ENCODE results near the gene FAM219B.
"Not testable (repeated sequence)": the region's sequence is repeated elsewhere in the genome, so short reads cannot be mapped to it uniquely, and the experiment has no call there.

The FAM219B gene

DNA sequence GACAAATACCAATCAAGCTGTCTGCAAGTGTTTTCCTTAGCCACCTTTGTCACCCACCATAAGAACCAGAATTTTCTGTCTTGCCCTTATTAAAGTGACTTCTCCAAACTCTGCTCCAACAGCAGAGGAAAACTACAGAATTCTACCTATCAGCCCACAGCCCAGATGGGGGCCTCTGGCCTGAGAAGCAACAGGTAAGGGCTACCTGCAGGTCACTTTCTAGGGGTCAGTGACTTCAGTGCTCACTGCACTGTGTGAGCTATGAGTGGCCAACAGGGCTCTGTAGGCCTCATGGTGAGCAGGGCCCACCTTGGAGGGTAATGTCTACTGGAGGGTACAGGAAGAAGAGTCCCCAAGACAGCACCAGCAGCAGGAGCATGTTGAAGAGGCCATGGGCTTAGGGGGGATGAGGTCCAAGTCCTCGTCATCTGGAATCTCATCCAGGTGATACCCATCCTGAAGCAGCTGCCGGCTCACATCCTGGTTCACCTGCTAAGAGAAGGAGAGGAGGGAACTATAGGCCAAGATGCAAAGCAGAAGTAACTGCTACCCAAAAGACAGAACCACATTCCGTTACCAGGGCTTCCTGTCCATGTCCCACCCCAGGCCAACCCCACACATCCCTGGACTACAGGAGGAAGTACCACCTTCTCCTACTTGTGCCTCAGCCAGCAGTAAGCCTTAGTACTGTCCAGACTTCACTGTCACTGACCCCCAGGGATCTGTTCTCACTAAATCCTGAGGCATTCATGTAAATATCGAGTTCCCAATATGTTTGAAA is 4.2 kb downstream of the FAM219B start:
- no peak for DNase-seq

DNA sequence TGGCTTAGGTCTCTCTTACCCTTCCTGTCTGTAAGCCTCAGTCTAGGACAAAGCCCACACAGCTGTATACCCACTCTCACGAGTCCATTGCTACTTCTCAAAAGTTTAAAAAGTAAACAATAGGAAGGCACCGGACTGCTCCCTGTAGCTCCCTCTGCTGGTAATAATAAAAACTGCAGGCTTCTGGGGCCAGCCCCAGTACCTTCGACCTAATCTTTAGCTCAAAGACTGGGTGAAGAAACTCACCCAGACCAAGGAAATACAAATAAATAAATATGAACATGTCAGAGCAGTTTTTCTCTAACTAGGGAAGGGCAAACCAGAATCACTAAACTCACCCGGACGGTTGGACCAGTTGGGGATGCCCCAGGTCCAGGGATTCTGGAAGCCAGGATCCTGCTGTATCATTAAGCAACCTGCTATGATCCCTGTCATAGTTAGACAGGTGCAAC is 5.0 kb downstream of the FAM219B start:
- DNase-seq = peak; percentile 50

DNA sequence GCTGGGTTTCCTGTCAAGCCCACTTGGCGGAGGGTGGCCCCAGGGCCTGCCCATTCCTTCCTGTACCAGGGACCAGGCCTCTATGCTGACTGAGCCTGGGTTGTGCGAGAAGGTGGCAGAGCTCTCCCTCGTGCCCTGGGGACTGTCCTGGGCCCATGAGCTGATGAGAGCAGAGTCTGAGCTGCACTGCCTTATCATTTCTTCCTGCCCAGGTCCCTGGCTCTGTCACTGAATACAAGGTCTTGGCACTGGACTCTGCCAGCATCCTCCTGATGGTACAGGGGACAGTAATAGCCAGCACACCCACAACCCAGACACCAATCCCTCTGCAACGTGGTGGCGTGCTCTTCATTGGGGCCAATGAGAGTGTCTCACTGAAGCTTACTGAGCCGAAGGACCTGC is 9.3 kb downstream of the FAM219B start:
- DNase-seq = no peak

DNA sequence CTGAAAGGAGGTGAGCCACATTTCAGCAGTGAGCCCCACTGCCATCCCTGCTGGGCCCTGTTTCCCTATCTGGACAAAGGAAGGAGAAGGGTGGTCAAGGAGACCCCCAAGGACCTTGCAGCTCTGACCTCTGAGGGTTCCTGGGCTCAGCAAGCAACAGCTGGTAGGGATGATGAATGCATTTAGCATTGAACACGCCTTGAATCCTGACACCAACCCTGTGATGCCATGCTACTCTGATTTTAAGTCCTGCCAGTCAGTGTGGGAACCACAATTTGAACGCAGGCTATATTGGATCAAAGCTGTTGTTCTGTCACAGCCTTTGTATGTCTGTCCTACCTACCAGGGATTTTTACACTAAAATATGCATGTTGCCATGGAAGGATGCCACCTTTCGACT is 10.3 kb downstream of the FAM219B start:
- DNase-seq = no peak

DNA sequence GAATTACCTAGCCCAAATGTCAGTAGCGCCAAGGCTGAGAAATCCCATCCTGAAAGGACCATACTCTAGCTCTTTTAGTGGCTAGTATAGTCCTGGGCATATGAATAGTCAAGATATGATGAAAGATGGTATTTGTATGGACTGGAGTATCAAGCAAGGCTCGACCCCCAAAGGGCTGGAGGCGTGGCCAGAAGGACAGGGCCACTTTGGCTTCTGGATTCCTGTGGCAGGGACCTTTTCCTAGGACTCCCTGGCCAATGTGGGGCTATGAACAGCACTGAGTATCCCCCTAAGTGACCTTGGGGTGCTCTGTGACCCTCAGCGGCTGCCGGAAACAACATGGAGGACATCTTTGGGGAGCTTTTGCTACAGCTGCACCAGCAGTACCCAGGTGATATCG is 10.8 kb downstream of the FAM219B start:
- DNase-seq = no peak

DNA sequence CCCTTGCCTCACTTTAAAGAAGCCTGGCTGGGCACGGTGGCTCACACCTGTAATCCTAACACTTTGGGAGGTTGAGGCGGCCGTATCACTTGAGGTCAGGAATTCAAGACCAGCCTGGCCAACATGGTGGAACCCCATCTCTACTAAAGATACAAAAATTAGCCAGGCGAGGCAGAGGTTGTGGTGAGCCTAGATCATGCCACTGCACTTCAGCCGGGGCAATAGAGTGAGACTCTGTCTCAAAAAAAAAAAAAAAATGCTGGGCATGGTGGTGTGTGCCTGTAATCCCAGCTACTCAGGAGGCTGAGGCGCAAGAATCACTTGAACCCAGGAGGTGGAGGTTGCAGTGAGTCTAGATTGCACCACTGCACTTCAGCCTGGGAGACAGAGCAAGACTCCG is 12.3 kb downstream of the FAM219B start:
- not testable (repeated sequence) for DNase-seq

DNA sequence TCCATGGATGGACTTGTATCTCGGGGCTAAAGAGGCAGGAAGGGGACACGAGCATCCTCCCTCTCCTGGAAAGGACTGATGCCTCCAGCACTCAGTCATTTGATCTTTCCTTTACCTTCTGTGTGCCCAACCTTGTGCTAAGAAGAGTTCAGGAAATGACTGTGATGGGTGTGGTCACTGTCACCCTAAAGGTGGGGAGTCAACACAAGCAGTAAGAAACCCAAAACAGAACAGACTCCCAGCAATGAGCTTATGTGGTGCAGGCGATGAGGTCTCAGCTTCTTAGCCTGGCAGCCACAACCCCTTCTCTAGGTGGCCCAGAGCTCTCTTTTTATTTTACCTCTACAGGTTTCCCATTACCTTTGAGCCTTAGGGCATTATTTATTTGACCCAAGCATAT is 13.0 kb downstream of the FAM219B start:
- DNase-seq = no peak

DNA sequence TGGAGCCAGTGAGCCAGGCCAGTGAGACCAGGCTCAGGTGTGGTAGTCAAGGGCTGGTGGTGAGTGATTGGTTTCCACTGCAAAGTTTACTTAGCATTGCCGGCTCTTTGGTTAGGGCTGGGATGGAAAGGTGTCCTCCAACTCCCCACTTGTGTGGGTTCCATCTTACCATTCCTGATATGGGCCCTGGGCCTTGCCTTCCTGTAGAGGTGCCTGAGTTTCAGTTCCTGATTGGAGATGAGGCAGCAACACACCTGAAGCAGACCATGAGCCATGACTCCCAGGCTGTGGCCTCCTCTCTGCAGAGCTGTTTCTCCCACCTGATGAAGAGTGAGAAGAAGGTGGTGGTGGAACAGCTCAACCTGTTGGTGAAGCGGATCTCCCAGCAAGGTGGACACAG is 13.7 kb downstream of the FAM219B start:
- no peak for DNase-seq

DNA sequence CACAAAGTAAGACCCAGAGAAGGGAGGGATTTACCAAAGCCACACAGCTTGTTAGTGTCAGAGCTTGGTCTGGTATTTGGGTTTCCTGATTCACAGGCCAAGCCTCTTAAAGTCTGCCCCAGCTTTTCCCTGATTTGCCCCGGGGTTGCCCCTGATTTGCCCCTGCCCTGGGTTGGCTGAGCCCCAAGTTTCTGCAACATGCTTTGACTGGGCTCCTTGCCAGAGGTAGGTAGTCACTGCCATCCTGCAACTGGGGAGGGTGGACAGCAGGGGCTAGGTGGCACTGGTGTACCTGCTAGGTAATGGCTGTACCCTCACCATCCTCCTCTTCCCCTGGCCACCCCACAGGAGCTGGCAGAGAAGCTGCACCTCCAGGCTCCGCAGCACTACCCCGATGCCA is 14.3 kb downstream of the FAM219B start:
- no peak for DNase-seq

DNA sequence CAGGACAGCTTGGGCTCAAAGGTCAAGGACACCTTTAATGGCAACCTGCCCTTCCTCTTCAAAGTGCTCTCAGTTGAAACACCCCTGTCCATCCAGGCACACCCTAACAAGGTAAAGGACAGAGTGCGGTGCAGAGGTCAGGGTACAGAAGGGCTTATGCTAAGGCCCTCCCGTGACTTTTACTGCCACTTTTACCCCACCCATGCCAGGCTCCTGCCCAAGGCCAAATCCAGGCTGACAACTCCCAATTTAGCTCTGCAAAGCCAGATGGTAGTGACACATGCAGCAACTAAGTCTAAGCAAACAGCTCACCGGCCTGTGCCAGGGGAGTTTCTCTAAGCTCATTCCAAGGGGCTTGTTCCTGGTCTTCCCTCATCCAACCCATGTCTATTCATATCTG is 15.2 kb downstream of the FAM219B start:
- DNase-seq = no peak

DNA sequence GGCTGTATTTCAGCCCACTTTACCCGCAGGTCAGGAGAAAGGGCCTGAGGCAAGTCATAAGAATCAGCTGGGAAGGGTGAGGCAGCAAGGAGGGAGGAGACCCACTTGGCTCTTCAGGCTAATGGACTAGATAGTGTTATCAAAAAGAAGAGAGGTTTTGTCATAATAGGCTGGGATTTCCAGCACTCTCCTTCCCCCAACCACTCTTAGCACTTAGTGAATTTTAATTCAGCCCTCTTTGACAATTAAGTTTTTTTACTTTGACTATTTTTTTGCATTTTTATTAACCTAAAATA is 16.0 kb downstream of the FAM219B start:
- DNase-seq = no peak

DNA sequence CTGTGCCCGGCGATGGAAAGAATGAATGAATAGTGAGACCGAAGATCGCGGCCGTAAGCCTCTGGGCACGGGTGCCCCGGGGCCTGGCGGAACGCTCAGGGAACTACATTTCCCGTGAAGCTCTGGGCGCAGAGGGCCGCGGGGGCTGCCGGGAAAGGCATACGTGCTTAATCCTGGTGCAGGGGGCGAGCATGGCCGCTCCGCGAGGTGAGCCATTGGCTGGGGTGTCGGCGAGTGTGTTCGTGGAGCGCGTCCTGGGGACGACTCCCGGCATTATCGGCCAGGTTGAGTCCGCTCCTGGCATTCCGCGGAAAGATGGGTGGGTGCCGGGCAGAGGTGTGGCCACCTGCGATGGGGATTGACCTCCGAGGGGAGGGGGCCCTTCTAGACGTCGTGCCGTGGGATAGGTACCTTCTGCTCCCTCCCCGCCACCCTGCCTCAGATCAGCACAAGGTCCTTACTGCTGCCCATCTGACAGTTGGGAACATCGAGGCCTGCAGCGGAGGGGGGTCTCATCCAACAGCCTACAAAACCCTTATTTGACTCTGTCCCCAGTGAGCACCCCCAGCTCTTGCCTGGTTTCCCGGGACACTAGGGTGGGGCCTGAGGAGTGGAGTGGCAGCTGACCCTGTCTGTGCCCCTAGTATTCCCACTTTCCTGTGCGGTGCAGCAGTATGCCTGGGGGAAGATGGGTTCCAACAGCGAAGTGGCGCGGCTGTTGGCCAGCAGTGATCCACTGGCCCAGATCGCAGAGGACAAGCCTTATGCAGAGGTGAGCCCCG is 16.6 kb downstream of the FAM219B start, which contains the start of gene MPI:
Gene MPI (plus strand): TSS at position 160 of the 782 bp plus-strand sequence. CDS start 32 bp downstream, at position 192.
- peak; percentile 87 for DNase-seq

DNA sequence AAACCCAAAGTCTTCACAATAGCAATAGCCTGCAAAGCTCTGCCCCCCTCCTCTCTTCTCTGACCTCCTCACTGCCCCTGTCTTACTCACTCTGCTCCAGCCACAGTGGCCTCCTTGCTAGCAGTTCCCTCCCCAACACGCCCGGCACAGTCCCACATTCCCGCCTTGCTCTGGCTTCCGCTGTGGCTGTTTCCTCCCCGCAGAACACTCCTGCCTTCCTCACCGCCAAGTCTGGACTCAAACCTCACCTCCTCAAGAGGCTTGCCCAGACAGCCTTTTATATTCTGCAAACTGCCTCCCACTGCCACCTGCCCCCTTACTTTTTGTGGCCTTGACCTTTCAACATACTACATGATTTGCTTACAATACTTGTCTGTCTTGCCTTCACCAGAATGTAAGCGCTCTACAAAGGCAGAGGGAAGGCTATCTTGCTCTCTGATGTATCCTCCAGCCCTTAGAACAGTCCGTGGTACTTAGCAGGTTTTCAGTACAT is 17.2 kb downstream of the FAM219B start:
- peak; percentile 15 for DNase-seq

DNA sequence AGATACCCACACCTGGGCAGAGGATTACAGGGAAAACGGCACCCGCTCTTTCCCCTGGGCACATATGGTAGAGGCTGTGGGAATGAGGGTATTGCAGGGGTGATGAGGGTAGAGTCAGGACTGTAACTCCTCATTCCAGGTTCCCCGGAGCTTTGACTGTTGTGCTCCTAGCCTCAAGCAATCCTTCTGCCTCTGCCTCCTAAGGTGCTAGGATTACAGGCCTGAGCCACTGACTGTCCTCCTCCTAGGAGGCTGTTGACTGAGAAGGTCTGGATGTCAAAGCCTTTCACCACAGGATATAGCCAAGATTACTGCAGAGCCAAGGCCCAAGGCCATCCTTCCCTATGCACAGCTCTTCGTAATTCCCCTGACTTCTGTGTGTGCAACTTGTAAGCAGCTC is 17.9 kb downstream of the FAM219B start:
- no peak for DNase-seq

DNA sequence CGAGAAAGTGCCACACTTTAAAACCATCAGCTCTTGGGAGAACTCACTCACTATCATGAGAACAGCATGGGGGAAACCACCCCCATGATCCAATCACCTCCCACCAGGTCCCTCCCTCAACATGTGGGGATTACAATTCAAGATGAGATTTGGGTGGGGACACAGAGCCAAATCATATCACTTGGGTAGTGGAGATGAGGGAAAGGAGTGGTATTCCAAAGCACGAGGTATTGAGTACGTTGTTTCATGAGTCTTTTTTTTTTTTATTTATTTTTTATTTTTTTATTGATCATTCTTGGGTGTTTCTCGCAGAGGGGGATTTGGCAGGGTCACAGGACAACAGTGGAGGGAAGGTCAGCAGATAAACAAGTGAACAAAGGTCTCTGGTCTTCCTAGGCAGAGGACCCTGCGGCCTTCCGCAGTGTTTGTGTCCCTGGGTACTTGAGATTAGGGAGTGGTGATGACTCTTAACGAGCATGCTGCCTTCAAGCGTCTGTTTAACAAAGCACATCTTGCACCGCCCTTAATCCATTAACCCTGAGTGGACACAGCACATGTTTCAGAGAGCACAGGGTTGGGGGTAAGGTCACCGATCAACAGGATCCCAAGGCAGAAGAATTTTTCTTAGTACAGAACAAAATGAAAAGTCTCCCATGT is 19.0 kb downstream of the FAM219B start:
- not testable (repeated sequence) for DNase-seq

DNA sequence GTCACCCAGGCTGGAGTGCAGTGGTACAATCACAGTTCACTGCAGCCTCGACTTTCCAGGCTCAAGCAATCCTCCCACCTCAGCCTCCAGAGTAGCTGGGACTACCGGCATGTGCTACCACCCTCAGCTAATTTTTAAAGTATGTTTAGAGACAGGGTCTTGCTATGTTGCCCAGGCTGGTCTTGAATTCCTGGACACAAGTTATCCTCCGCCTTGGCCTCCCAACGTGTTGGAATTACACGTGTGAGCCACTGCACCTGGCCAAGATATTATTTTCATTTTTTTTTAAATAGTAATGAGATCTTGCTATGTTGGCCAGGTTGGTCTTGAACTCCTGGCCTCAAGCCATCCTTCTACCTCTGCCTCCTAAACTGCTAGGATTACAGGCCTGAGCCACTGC is 21.2 kb downstream of the FAM219B start:
- no peak for DNase-seq

DNA sequence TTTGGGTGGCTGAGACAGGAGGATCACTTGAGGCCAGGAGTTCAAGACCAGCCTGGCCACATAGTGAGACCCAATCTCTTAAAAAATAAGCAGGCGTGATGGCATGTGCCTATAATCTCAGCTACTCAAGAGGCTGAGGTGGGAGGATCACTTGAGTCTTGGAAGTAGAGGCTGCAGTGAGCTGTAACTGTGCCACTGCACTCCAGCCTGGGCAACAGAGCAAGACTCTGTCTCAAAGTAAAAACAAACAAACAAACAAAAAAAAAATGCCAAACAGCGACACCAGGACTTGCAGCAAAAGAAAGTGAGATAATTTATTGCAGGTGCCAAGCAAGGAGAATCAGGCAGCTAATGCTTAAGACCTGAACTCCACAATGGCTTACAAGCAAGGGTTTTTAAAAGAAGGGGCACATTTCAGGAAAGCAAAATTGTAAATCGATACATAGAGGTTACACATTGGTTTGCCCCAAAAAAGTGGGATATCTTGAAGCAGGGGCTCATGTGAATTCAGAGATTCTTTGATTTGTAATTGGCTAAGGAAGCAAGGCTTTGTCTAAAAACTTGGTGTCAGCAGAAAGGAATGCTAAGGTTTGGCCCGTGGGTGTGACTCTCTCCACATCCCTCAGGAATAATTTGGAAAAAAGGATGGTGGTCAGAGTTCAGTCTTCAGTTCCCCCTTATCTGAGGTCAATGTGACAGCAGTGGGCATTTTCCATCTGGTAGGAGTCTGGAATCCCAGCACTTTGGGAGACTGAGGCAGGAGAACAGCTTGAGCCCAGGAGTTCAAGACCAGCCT is 22.0 kb downstream of the FAM219B start:
- no peak for DNase-seq

DNA sequence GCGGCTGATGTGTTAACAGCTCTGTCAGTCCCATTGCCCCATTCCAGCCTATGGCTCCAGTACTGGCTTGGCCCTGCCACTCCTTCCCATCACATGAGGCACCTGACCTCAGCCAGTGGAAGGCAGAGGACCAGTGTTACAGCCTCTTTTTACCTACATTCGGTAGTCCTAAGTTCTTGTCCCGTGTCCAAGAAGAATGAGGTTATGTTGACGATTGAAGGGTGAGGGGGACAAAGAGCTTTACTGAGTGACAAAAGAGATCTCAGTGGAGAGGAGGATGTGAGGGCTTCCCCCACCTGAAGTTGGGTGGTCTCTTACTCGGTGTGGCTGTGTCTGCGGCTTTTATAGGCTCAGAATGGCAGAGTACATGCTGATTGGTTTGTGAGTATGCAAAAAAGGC is 24.1 kb downstream of the FAM219B start:
- no peak for DNase-seq

DNA sequence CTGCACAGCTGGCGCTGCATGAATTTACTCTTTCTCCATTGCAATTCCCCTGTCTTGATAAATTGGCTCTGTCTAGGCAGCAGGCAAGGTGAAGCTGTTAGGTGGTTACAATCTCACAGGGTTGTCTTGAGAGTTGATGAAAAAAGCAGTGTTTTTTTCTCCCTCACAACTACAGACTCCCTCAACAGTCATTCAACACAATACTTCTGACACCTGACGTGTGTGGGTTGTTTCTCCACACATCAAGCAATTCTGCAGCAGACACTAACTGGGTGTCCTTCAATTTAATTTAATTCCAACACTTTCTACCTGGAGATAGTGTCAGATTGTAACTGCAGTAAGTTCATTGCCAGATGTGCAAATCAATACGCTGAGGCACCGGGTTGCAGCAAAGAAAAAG is 28.4 kb downstream of the FAM219B start:
- DNase-seq = no peak

DNA sequence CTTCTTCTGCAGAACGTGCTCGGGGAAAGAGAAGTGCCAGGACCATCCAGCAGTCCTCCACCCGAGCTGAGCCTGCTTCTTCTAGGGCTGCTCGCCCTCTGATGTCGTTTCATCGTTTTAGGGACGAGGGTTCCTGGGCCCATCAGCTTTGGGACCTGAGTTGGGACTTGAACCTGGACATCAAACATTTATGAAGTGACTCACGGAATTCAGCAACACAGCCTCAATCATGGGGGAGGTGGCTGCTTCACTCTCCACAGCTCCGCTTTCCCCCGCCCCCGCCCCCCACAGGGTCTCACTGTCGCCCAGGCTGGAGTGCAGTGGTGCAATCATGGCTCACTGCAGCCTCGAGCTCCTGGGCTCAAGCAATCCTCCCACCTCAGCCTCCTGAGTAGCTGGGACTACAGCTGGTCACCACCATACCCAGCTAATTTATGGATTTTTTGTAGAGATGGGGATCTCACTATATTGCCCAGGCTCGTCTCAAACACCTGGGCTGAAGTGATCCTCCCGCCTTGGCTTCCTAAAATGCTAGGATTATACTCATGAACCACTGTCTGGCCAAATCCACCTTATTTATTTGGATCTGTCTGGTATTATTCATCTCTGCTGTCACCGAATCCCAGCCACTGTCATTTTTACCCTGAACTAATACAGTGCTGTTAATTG is 32.8 kb downstream of the FAM219B start:
- DNase-seq = no peak

DNA sequence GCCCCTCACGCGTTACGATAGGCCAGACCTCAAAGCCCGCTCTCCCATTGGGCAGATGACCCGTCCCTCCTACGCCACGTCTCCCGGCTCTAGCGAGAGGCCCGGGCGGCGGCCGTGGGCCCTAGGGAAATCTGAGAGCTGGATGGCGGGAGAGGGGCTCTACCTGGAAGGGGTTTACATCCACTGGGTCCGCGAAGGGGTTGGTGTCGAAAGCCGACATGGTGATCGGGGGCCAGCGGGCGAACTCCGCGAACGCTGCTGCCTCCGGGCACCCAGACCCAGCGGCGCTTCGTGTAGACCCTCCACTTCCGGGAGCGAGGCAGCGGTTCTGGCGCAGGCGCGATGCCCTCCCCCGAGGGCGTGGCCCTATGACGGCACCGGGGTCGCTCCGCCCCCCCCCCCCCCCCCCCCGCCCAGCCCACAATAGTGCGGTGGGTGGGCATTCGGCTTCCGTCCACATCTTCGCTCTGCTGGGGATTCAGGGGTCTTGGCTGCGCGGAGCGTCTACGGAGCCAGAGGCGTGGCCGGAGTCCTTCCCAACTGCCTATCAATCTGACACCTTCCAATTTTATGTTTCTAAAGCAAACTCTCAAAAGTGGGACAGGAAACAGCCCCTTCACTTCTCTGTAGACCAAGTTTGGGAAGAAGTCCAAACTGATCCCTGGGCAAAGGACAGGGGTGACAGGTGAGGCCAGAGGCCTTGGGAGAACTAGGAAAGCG is 33.5 kb downstream of the FAM219B start, which contains the start of gene SCAMP2:
Gene SCAMP2 (minus strand): TSS at position 330 of the 720 bp plus-strand sequence. CDS start 110 bp downstream, at position 220.
- peak; percentile 85 for DNase-seq

DNA sequence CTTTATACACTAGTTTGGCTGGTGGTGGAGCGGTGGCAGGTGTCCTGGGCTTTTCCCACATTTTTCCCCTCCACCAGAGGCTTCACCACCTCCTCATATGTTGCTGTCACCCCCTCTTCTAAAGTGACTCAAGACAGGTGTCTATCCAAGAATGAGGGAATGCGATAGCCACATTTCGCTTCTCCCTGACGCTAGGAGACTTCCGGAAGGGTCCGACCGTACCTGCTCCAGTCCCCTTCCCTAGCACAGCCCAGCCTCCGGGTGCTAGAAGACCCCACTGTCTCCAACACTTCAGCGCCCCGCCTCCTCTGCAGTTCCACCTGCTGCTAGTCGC is 34.0 kb downstream of the FAM219B start:
- DNase-seq = no peak

Measured in stimulated activated CD4-positive, alpha-beta T cell treated with anti-CD3 and anti-CD28 coated beads, Interleukin-4, amount 100 ng/mL, for 1 hour (primary cell).